Endothelial cell of umbilical vein (primary cell): ENCODE data around the gene BCL7C. TPM values are rescaled to one million over a fixed set of nuclear protein-coding genes. Genes with fewer than 3 reads are reported as not detected.

Experiments used
- BruUV-seq: library from RNA; stranded (reverse); fragments of 400-500 nt; replicated peaks from 2 replicates; lab custom pipeline; 2021; lab: Mats Ljungman, UMichigan
- CTCF ChIA-PET: fragments of 300-600, 350-600 bp; sonication (Branson Sonifier 250); formaldehyde crosslinking; loops from one replicate; lab custom pipeline; 2021; ENCODE audit warnings: antibody characterized with exemption, inconsistent platforms; lab: Charles Lee
- POLR2A ChIA-PET: fragments of 300-600, 350-600 bp; sonication (Branson Sonifier 250); formaldehyde crosslinking; loops from one replicate; lab custom pipeline; 2021; ENCODE audit warnings: antibody characterized with exemption, inconsistent platforms; lab: Charles Lee
- DNase-seq: peaks from one replicate; pipeline ENCODE4 v3.0.0-alpha.2; 2011; ENCODE audit warnings: low read depth, low spot score
- FAIRE-seq: peaks from 2 replicates; lab custom pipeline; 2011; peaks lifted over from hg19 to GRCh38; lab: Jason Lieb, UNC
- H2AFZ ChIP-seq: 2 replicates; pipeline ENCODE4 v1.6.0; 2012; ENCODE audit warnings: low read depth, low read length, control low read depth, inconsistent platforms
- H3K27ac ChIP-seq: 2 replicates; pipeline ENCODE4 v1.5.1; 2011; ENCODE audit warnings: low read depth, mild to moderate bottlenecking, control low read depth, low read length, moderate library complexity; ENCODE audit not compliant: insufficient read depth
- H3K27me3 ChIP-seq, 2 experiments: 2 replicates each; pipeline versions ENCODE4 v1.6.0 to v1.6.1; 2011; ENCODE audit warnings: low read length in 2 of 2, mixed read lengths in 1 of 2; ENCODE audit not compliant: control insufficient read depth in 2 of 2, insufficient read depth in 2 of 2
- H3K36me3 ChIP-seq, 2 experiments: 2 replicates in 1 of 2; 3 replicates in 1 of 2; pipeline ENCODE4 v1.5.1; 2011; ENCODE audit warnings: low read length in 2 of 2, mild to moderate bottlenecking in 1 of 2, moderate library complexity in 1 of 2; ENCODE audit not compliant: control insufficient read depth in 2 of 2, insufficient read depth in 2 of 2; ENCODE audit errors: extremely low read depth in 1 of 2
- H3K4me1 ChIP-seq: 3 replicates; pipeline ENCODE4 v1.5.1; 2011; ENCODE audit warnings: mild to moderate bottlenecking, low read length; ENCODE audit not compliant: control insufficient read depth, insufficient read depth; ENCODE audit errors: extremely low read depth
- H3K4me2 ChIP-seq: 2 replicates; pipeline ENCODE4 v1.6.1; 2011; ENCODE audit warnings: low read length, control low read depth, mixed read lengths; ENCODE audit not compliant: insufficient read depth
- H3K4me3 ChIP-seq, 3 experiments: fragments of 200-600 bp in 1 of 3; sonication (generic), shearing (Covaris generic) in 1 of 3; replicated peaks in 1 of 3; 2 replicates each; pipeline ENCODE4 v1.5.1; 2011 to 2016; ENCODE audit warnings: control low read depth in 3 of 3, low read length in 3 of 3, mild to moderate bottlenecking in 2 of 3, inconsistent platforms in 1 of 3, low read depth in 1 of 3, moderate library complexity in 1 of 3; ENCODE audit not compliant: insufficient read depth in 1 of 3
- H3K79me2 ChIP-seq: 2 replicates; pipeline ENCODE4 v1.6.0; 2012; ENCODE audit warnings: low read length, inconsistent platforms; ENCODE audit not compliant: control insufficient read depth, insufficient read depth
- H3K9ac ChIP-seq: replicated peaks from 2 replicates; pipeline ENCODE3; 2011; ENCODE audit warnings: low read length, control low read depth; ENCODE audit not compliant: insufficient read depth; ENCODE audit errors: extremely low read depth
- H3K9me1 ChIP-seq: replicated peaks from 3 replicates; pipeline ENCODE4 v1.6.0; 2011; ENCODE audit warnings: mild to moderate bottlenecking, low read length; ENCODE audit not compliant: control insufficient read depth, insufficient read depth; ENCODE audit errors: extremely low read depth
- H3K9me3 ChIP-seq: replicated peaks from 2 replicates; pipeline ENCODE4 v1.5.1; 2012; ENCODE audit warnings: low read length, inconsistent platforms; ENCODE audit not compliant: control insufficient read depth, insufficient read depth
- H4K20me1 ChIP-seq: replicated peaks from 2 replicates; pipeline ENCODE3; 2011; ENCODE audit warnings: mild to moderate bottlenecking, low read length; ENCODE audit not compliant: control insufficient read depth, insufficient read depth; ENCODE audit errors: extremely low read depth
- CTCF ChIP-seq, 2 donors: IDR thresholded peaks; 1 replicate in 1 of 2; 2 replicates in 1 of 2; pipeline ENCODE4 v1.5.1; 2011; ENCODE audit warnings: low read length in 2 of 2, mild to moderate bottlenecking in 2 of 2, moderate library complexity in 2 of 2, control low read depth in 1 of 2, inconsistent platforms in 1 of 2, low read depth in 1 of 2; ENCODE audit not compliant: insufficient read depth in 1 of 2; ENCODE audit errors: extremely low read depth in 1 of 2
- FOS ChIP-seq: IDR thresholded peaks from 2 replicates; pipeline ENCODE4 v1.6.1; 2011; ENCODE audit warnings: mild to moderate bottlenecking, low read length, moderate library complexity, borderline replicate concordance; ENCODE audit not compliant: insufficient read depth
- GATA2 ChIP-seq: IDR thresholded peaks from 2 replicates; pipeline ENCODE4 v1.7.0; 2011; ENCODE audit warnings: low read depth, mild to moderate bottlenecking, moderate library complexity, mixed read lengths, low read length; ENCODE audit not compliant: insufficient read length, insufficient read depth
- MAX ChIP-seq: IDR thresholded peaks from 2 replicates; pipeline ENCODE4 v1.6.1; 2011; ENCODE audit not compliant: insufficient read depth, insufficient read length
- POLR2A ChIP-seq: IDR thresholded peaks from 2 replicates; pipeline ENCODE4 v1.6.1; 2012; ENCODE audit warnings: low read depth, mild to moderate bottlenecking, control low read depth, low read length
- POLR2AphosphoS5 ChIP-seq: IDR thresholded peaks from 2 replicates; pipeline ENCODE4 v1.6.1; 2012; ENCODE audit warnings: low read depth, mild to moderate bottlenecking, control low read depth, low read length, moderate library complexity; ENCODE audit not compliant: insufficient read depth
- dilution Hi-C: fragments of 300-500 bp; cut with MboI; formaldehyde crosslinking; loops from one replicate; pipeline ENCODE4 v1.15.0; 2019; ENCODE audit warnings: low sequenced_read_pairs; ENCODE audit not compliant: extremely low pct_ligation_motif_present
- intact Hi-C: fragments of 100-400 bp; cut with micrococcal nuclease; formaldehyde crosslinking; loops from one replicate; pipeline ENCODE4 v1.10.0; 2022
- polyA plus RNA-seq, 4 experiments: library from polyadenylated mRNA; depleted of rRNA in 3 of 4; stranded (reverse) in 3 of 4; unstranded in 1 of 4; fragments of >200 nt; gene quantifications; 2 replicates each; pipeline versions ENCODE4 v1.2.1 to v1.2.3, GENCODE V29; 2011 to 2012; ENCODE audit warnings: missing spikeins in 1 of 4
- total RNA-seq: library from RNA; stranded (reverse); gene quantifications from 2 replicates; pipeline ENCODE4 v1.2.3, GENCODE V29; 2021

BCL7C gene
- total and polyA plus RNA-seq, 2 donors (not counting 3 experiments of a cell fraction or from before 2014, with no cell fraction given): 30.2 to 38.3 TPM

- CTCF ChIA-PET: interaction anchor here (0.7 to 1.0 kb wide), 5 partner anchors 19 to 151 kb away, joined by 3 to 38 read pairs (median 4); no protein-coding TSS in a partner anchor
- dilution Hi-C loops (no loop called here), intact Hi-C loops (loop anchor here (1.0 to 5.0 kb wide), 11 partner anchors 19 to 272 kb away; partner anchors contain the start of genes CFAP119, FBRS, PHKG2 and PRR14)
- Histone ChIP-seq H3K27me3 (no peaks in the 10 kb centered on the region), H2AFZ (peak overlapping the region; percentile 57), H3K9me1 (no peaks in the 10 kb centered on the region), H3K4me3 (peak overlapping the region; percentile 18 to 87 (median 67)), H3K27ac (peak overlapping the region; percentile 66), H4K20me1 (no peaks in the 10 kb centered on the region), H3K4me2 (peak overlapping the region; percentile 72), H3K79me2 (no peaks in the 10 kb centered on the region), H3K36me3 (peaks cover 0 to 5% of the 10 kb centered on the region in 2 experiments), H3K9ac (peak overlapping the region; percentile 67), H3K4me1 (peaks cover 2% of the 10 kb centered on the region), H3K9me3 (no peaks in the 10 kb centered on the region)
- peak; percentile 100 for DNase-seq
- BruUV-seq: TSS peak; percentile 67
- POLR2A ChIA-PET: no interaction called here
- FAIRE-seq: peak; percentile 100
- TF ChIP-seq CTCF (IDR thresholded peaks at IDR 0.05; ENCODE audit: extremely low read depth in 1 of 2, insufficient read depth in 1 of 2, low read depth in 1 of 2, low read length in 2 of 2) (no peak), POLR2A (peak; percentile 51)
Measured at GRCh38 chr16:30922420-30922959, 28.6 kb upstream of the BCL7C start.

GRCh38 chr16:30921748-30922419, 28.0 kb upstream of the BCL7C start:
- no TSS peak for BruUV-seq
- CTCF ChIA-PET: interaction anchor here (0.7 to 2.7 kb wide), 6 partner anchors 20 to 150 kb away, joined by 3 to 38 read pairs (median 6); no protein-coding TSS in a partner anchor

More at GRCh38 chr16:30921748-30922419, 28.0 kb upstream of the BCL7C start:
- peak; percentile 93 for DNase-seq
- H3K79me2 ChIP-seq: no peaks in the 10 kb centered on the region
- peak overlapping the region; percentile 44 for H3K27ac ChIP-seq
- TF ChIP-seq MAX: no peak
- peak; percentile 71 for TF ChIP-seq POLR2A
- peak; percentile 92 to 93 for TF ChIP-seq CTCF (IDR thresholded peaks at IDR 0.05; ENCODE audit: extremely low read depth in 1 of 2, insufficient read depth in 1 of 2, low read depth in 1 of 2, low read length in 2 of 2)
- TF ChIP-seq GATA2: no peak
- no peak for TF ChIP-seq FOS
- peak; percentile 21 for TF ChIP-seq POLR2AphosphoS5
- H3K4me3 ChIP-seq: peak overlapping the region; percentile 18 to 67 (median 54)
- peak overlapping the region; percentile 52 for H3K9ac ChIP-seq
- H3K4me1 ChIP-seq: peaks cover 2% of the 10 kb centered on the region
- dilution Hi-C loops: no loop called here
- H2AFZ ChIP-seq: peak overlapping the region; percentile 57
- no peaks in the 10 kb centered on the region for H4K20me1 ChIP-seq
- no peaks in the 10 kb centered on the region for H3K9me1 ChIP-seq
- intact Hi-C loops: loop anchor here (1.0 to 5.0 kb wide), 13 partner anchors 19 to 271 kb away; partner anchors contain the start of genes CFAP119, FBRS, PHKG2 and PRR14
- no peaks in the 10 kb centered on the region for H3K27me3 ChIP-seq
- H3K36me3 ChIP-seq: peaks cover 0 to 2% of the 10 kb centered on the region in 2 experiments
- H3K9me3 ChIP-seq: no peaks in the 10 kb centered on the region
- FAIRE-seq: no peak
- POLR2A ChIA-PET: no interaction called here
- H3K4me2 ChIP-seq: peak overlapping the region; percentile 72
